NCI-H460 (cell line): Measurements from ENCODE around the gene PRUNE2. TPM values are rescaled to one million over a fixed set of nuclear protein-coding genes. Genes with fewer than 3 reads are reported as not detected.
A peak's percentile ranks its signal among the peaks of the same experiment; 100 is the strongest.
"Not testable (repeated sequence)": the region's sequence is repeated elsewhere in the genome, so short reads cannot be mapped to it uniquely, and the experiment has no call there.

Source experiments
- DNase-seq: peaks from one replicate; pipeline ENCODE4 v3.0.0-alpha.2; 2016; ENCODE audit warnings: low read depth; ENCODE audit errors: extremely low read depth
- polyA plus RNA-seq: library from polyadenylated mRNA; depleted of rRNA; stranded (reverse); fragments of >200 nt; gene quantifications from 2 replicates; pipeline ENCODE4 v1.2.3, GENCODE V29; 2014; cell fraction: nucleus; rRNA removed
- total RNA-seq: library from RNA; depleted of rRNA; stranded (reverse); fragments of >200 nt; shearing (Covaris generic); gene quantifications from 2 replicates; pipeline ENCODE4 v1.2.3, GENCODE V29; 2014; rRNA removed

Gene PRUNE2, protein sequence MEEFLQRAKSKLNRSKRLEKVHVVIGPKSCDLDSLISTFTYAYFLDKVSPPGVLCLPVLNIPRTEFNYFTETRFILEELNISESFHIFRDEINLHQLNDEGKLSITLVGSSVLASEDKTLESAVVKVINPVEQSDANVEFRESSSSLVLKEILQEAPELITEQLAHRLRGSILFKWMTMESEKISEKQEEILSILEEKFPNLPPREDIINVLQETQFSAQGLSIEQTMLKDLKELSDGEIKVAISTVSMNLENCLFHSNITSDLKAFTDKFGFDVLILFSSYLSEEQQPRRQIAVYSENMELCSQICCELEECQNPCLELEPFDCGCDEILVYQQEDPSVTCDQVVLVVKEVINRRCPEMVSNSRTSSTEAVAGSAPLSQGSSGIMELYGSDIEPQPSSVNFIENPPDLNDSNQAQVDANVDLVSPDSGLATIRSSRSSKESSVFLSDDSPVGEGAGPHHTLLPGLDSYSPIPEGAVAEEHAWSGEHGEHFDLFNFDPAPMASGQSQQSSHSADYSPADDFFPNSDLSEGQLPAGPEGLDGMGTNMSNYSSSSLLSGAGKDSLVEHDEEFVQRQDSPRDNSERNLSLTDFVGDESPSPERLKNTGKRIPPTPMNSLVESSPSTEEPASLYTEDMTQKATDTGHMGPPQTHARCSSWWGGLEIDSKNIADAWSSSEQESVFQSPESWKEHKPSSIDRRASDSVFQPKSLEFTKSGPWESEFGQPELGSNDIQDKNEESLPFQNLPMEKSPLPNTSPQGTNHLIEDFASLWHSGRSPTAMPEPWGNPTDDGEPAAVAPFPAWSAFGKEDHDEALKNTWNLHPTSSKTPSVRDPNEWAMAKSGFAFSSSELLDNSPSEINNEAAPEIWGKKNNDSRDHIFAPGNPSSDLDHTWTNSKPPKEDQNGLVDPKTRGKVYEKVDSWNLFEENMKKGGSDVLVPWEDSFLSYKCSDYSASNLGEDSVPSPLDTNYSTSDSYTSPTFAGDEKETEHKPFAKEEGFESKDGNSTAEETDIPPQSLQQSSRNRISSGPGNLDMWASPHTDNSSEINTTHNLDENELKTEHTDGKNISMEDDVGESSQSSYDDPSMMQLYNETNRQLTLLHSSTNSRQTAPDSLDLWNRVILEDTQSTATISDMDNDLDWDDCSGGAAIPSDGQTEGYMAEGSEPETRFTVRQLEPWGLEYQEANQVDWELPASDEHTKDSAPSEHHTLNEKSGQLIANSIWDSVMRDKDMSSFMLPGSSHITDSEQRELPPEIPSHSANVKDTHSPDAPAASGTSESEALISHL (N-terminal part only)
- 0.27 and 0.35 TPM in 2 replicates for total RNA-seq
- polyA plus RNA-seq = 0.31 and 0.41 TPM in 2 replicates

DNA sequence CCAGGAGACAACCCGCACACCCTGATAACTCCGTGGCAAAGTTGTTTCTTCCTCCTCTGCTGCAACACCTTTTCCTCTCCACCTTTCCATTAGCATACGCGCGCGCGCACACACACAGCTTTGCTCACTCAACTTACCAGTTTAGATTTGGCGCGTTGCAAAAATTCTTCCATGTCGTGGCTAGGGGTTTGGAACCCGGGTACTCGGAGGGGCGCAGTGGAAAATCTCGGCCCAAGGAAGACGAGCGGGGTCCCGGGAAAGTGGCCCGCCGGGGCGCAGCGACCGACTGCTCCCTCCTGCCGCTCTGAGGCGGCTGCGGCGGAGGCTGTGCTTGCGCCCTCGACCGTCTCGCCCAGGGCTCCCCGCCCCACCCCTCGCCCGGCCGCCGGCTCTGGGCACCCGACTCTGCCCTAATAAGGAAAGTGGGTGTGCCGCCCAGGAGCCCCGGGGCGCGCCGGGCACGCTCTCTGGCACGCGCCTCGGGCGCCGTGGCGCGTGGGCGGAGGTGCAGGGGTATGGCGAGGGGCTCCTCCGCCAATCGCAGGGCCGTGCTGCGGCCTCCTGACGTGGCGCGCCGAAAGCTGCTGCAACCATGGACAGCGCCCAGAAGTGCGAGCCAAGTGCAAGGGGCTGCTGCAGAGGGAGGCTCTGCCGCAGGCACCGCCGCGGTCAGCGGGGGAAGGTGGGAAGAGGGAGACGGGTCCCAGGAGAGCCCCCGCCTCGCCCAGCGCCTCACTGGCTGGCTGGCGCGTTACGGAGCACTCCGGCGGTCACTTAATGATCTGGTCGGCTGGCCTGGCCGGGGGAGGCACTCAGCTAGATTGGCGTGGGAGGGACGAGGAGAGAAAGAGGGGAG lies at the start of gene PRUNE2:
PRUNE2 (minus strand) TSS at position 324 of the 856 bp plus-strand sequence; CDS start at position 173, 151 bp downstream.
- peak; percentile 65 for DNase-seq

DNA sequence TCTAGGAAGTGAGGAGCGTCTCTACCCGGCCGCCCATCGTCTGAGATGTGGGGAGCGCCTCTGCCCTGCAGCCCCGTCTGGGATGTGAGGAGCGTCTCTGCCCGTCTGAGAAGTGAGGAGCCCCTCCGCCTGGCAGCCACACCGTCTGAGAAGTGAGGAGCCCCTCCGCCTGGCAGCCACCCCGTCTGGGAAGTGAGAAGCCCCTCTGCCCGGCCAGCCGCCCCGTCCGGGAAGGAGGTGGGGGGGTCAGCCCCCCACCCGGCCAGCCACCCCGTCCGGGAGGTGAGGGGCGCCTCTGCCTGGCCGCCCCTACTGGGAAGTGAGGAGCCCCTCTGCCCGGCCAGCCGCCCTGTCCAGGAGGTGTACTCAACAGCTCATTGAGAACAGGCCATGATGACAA lies 49.5 kb upstream of the PRUNE2 start:
- not testable (repeated sequence) for DNase-seq

DNA sequence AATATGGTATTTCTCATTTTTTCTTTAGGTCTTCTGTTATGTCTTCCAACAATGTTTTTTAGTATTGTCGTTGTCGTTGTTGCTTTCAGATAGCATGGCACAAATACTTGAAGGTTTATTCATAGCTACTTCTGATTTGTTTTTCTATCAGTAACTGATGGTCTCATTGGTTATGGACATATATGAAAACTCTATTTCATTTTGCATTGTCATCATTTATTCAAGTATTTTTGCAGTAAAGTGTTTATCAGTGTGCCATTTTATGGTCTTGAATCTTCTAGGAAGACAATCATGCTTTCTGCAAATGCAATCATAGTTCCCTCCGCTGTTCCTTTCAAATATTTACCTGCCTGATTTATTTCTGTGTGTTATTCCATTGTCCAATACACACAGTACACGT lies 44.0 kb upstream of the PRUNE2 start:
- no peak for DNase-seq

DNA sequence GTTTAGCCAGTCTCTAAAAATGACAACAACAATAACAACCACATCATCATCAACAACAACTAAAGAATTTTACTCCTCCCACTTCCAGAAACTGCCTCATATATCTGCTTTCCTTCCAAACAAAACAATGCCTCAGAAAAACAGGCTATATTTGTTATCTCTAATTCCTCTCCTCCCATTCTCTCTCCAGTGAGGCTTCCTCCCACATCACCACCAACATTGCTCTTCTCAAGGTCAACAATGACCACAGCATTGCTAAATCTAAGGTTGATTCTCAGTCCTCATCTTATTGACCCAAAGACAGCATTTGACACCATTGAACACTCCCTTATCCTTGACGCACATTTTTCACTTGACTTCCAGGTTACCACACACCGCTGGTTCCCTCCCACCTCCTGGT lies 38.1 kb upstream of the PRUNE2 start:
- DNase-seq = no peak

DNA sequence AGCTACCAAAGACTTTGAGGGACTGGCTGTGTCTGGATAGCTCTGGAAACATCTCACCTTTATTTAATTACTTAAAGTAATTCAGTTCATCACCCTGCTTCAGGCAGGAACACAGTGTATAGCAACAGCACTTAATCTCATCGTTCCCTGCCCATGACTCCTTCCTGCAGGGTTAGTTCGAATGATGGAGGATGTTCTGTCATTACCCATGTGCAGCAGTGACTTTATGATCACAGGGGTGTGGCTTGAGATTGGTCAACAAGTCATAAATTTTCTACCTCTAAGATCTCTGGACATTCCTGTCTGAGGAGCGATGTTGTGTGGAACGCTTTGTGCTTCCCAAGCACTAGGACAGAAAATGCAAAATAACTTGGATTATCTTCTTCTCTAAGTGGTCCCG lies 37.1 kb upstream of the PRUNE2 start:
- DNase-seq = no peak

DNA sequence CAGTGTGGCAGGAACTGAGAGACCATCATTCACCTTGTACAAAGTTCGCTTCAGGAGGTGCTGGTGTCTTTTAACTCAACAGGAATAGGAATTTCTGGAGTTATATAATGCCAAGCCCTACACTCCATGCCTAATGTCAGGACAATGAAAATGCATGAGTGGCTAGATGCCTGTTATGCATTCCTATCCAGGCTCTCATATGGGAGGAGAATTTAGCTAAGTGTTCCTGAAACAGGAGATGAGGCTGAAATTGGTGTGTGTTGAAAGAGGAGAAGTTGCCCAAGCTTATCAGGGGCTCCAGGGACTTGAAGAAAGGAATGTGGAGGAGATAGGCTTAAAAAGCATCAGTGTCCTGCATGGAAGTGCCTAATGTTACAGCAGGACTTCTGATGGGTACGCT lies 26.8 kb upstream of the PRUNE2 start:
- DNase-seq = no peak

DNA sequence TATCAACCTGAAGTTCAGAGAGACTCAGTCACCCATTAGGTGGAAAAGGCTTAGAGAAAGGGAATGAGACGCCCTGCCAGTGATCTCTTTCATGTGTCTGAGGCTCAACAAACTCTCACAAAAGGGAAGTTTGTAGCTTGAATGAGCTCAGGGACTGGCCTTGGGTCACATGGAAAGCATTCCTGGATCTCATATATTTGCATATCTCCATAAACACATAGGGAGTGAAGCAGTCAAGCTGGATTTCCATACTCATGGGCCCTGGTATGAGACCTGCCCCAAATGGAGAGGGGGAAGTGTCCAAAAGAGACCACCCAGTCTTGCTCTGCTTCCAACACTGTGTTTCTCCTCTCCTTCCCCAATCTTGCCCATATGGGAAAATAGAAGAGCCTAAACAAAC lies 26.4 kb upstream of the PRUNE2 start:
- DNase-seq = no peak

DNA sequence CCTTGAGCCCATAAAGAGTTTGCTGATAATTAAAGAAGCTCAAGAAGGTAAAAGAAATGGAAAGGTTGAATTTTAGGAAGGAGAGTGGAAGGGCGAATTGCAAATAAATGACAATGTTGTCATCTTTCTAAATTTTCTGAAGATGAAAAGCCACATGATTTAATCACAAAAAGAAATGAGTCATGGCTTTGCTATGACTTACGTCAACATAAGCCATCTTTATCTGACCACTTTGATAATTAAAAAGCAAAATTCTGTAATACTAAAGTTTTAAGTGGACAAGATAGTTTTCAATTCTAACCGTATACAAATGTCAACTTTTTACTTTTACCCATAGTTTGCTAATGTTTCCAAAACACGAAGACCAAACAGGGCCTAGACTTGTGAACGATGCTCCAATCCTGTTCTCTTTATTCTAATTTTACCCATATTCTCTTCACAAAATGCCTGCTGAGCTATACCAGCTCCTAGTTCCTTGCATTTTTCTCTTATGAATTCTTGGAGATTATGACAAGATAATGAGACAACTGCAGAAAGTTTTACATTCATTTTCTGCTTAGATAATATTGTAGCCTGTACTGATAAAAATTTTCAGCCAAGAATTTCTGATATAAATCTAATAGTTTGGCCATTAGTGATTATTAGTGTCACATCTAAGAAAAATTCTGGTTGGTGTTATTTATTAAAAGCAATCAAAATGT lies 21.8 kb upstream of the PRUNE2 start:
- DNase-seq = no peak

DNA sequence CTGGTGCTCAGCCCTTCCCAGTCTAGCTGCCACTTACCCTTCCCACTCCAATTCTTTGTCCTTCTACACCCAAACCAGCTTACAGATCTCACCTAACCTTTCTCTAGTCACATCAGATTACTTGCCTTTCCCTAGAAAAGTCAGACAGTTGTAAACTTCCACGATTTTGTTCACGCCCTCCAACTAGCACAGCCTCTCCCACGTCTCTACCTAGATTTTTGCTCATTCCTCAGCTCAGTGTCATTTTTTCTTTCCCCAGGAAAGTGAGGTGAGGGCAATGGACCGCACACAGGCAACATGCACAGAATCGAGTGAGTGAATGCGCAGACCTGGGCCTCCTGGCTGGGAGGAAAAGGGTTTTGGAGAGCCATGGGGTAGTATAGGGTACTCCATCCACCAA lies 20.9 kb upstream of the PRUNE2 start:
- no peak for DNase-seq

DNA sequence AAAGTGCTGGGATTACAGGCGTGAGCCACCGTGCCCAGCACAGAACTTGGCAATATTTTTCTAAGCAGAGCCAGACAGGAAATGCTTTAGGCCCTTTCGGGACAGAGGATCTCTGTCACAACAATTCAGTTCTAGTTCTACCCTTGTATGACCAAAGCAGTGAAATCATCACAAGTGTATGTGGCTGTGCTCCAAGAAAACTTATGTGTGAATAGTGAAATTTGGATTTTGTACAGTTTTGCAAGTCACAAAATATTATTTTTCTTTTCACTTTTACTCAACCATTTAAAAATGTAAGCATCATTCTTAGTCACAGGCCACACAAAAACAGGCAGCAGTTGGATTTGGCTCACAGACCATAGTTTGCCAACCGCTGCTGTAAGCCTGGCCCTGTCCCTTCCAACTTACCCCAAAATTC lies 20.4 kb upstream of the PRUNE2 start:
- DNase-seq = no peak

DNA sequence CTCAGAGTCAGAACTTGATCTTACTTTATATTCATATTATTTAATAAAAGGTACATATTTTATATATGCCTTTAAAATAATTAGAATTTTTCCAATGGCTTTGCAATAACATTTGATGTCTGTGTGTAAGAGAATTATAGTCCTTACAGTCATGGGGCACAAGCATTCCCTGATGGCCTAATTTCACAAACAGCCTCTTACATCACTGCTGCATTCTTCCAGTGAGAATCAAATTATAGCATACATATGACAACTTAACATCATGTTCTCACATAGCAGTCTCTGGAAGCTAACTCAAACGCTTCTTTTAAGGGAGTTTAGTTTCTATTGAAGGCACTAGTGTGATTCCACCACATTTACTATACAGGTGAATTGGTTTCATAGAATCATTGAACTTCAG lies 15.3 kb upstream of the PRUNE2 start:
- no peak for DNase-seq

DNA sequence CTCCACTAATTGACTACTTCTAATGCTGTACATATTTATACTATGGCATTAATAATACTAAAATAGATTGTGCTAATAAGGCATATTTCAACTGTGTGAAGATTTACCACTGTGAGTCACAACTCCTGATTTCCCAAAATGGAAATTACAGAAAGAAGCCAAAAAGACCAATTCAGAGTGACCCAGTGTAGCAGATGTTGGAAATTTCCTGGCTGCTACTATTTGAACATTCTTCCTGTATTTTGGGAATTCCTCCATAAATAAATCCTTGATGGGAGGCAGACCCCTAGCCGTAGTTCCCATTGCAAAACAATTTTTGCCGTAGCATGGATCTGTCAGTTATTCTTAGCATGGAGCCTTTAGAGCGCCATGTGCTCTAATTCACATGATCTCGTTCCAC lies 11.4 kb upstream of the PRUNE2 start:
- no peak for DNase-seq

DNA sequence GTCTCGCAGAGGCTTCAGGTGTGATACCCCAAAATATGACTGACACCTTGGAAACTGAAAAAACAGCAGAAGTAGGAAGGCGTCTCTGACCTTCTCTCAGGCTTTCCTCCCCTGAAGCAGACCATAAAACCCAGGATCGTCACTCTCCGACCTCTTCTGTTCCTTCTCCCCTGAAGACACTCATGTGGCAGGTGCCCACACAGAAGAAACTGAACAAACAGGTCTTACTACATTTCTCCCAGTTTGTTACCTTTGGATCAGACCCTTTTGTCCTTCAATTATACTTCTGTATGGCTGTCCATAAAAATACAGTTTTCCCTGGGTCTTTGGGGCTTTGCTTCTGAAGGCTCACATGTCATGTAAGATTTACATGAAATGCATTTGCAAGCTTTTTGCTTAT lies 10.3 kb upstream of the PRUNE2 start:
- no peak for DNase-seq

DNA sequence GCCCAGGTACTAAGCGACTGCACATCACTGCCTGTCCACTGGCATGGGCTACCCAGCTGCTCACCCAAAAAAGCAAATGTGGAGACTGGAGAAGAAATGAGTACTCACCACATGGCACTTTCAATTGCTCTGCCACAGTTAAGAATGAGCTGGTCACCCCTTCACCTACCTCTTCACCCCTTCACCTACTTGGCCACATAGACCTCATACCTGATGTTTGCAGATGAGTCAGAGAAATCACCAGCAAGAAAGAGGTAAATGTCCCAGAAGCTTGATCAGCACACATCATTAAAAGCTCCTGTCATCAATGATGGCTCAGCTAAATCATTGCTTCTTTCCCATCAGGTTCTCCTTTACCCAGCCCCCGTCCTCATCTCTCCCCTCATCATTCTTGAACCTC lies 7.6 kb upstream of the PRUNE2 start:
- DNase-seq = no peak

DNA sequence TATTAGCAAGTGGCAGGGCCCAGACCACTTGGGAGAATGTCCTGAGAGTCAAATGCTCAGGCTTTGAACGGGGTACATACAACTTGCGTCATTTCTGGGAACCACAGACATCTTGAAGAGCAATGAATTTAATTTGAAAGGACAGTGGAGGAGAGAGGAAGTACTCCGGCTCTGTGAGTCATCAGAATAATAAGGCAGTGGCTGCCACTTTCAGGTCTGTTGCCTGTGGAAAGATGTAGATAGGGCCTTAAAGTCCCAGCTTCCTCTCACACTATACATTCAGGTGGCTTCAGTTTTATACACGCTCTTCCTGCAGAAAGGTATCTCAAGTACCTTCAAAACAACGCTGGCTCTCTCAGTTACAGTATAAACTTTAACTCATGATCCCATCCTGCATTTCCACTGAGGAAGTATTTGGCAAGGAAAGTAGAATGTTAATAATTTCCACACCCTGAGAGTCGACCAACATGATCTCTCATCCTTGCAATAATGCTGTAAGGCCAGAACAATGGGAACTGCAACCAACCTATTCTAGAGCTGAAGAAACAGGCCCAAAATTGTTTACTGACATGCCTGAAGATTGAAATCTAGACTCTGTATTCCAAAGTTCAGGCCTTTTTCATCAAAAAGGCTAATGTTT lies 6.8 kb upstream of the PRUNE2 start:
- no peak for DNase-seq

DNA sequence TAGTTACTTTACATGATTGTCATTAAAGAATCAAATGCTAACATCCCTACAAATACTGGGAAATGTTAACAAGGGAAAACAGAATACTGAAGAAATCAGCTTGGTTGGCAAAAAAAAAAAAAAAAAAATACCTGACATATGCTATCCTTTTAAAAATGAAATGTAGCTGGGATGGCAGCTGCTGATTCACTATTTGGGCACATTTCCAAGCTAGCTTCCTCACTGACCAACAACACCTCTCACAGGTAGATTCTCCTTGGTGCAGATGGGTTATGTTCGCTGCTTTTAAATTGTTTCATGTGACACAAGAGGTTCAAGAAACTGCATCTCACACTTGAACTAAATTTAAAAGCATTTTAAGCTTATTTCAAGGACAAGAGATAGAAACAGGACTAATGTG lies 6.1 kb upstream of the PRUNE2 start:
- no peak for DNase-seq

DNA sequence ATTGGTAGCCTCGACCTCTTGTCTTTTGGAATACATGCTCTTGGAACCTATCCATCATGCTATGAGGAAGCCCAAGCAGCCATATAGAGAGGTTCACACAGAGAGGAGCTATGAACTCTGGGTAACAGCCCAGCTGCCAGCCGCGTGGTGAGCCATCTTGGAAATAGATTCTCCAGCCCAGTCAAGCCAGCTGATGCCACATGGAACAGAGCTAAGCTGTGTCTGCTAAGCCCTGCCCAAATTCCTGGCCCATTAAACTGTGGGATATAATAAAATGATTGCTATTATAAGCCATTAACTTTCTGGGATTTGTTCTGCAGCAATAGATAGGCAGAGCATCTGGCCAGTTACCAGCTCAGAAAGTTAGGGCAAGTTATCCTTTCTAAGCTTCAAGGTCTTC lies 4.9 kb upstream of the PRUNE2 start:
- DNase-seq = no peak

DNA sequence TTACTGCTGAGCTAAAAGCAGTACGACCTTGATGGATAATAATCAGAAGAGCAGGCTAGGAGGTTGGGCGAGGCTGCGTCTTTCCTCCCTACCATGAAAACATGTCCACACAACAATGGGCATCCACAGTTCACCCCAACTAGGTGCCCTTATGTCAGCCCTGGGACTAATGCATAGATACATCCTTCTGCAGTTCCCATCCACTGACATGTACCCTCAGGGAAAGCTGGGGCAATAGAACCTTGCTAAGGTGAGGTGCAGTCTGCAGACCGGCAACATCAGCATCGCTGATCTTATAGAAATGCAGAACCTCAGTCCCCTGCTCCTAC lies 697 bp upstream of the PRUNE2 start:
- no peak for DNase-seq
